NT2/D1 (cell line): ENCODE measurements around the gene FLYWCH1.

ENCODE experiments used
- DNase-seq: peaks from one replicate; pipeline ENCODE4 v3.0.0-alpha.2; 2011; ENCODE audit warnings: low read depth, low spot score
- H3K27me3 ChIP-seq: 2 replicates; pipeline ENCODE4 v1.6.0; 2011; ENCODE audit warnings: mild to moderate bottlenecking; ENCODE audit not compliant: insufficient read length, insufficient read depth
- H3K36me3 ChIP-seq: 2 replicates; pipeline ENCODE4 v1.6.1; 2011; ENCODE audit warnings: mild to moderate bottlenecking, low read length, mixed read lengths; ENCODE audit not compliant: insufficient read depth, insufficient read length
- H3K4me1 ChIP-seq: 2 replicates; pipeline ENCODE4 v1.5.1; 2011; ENCODE audit not compliant: insufficient read depth, insufficient read length
- H3K4me3 ChIP-seq: 2 replicates; pipeline ENCODE4 v1.5.1; 2011; ENCODE audit warnings: low read depth; ENCODE audit not compliant: insufficient read length
- H3K9ac ChIP-seq: 2 replicates; pipeline ENCODE4 v1.6.0; 2011; ENCODE audit warnings: low read depth; ENCODE audit not compliant: insufficient read length
- H3K9me3 ChIP-seq: 2 replicates; pipeline ENCODE4 v1.5.1; 2011; ENCODE audit warnings: mild to moderate bottlenecking, low read length; ENCODE audit not compliant: insufficient read depth
- SUZ12 ChIP-seq: IDR thresholded peaks from 2 replicates; pipeline ENCODE4 v1.6.1; 2011; ENCODE audit not compliant: insufficient read length, insufficient read depth; ENCODE audit errors: extremely low read depth
- YY1 ChIP-seq: IDR thresholded peaks from 2 replicates; pipeline ENCODE4 v1.6.1; 2011; ENCODE audit not compliant: insufficient read length, insufficient read depth
- ZNF274 ChIP-seq: IDR thresholded peaks from 2 replicates; pipeline ENCODE4 v1.6.1; 2011; ENCODE audit warnings: mild to moderate bottlenecking, low read depth, low read length

The FLYWCH1 gene

GRCh38 chr16:2999929-3000328 is 88.2 kb downstream of the FLYWCH1 start:
- H3K4me3 ChIP-seq = no peak overlapping the region
- DNase-seq = no peak
- H3K27me3 ChIP-seq = no peaks in the 10 kb centered on the region
- no peak overlapping the region for H3K9ac ChIP-seq
- no peaks in the 10 kb centered on the region for H3K36me3 ChIP-seq
- peaks cover 29% of the 10 kb centered on the region for H3K4me1 ChIP-seq
- TF ChIP-seq ZNF274 (no peak), SUZ12 (no peak), YY1 (no peak)
- no peaks in the 10 kb centered on the region for H3K9me3 ChIP-seq

- H3K4me3 ChIP-seq = no peak overlapping the region
- TF ChIP-seq ZNF274 = no peak
- TF ChIP-seq SUZ12 = no peak
- TF ChIP-seq YY1 = no peak
- no peaks in the 10 kb centered on the region for H3K36me3 ChIP-seq
- DNase-seq = no peak
- no peaks in the 10 kb centered on the region for H3K9me3 ChIP-seq
- H3K27me3 ChIP-seq = no peaks in the 10 kb centered on the region
- H3K9ac ChIP-seq = no peak overlapping the region
- peaks cover 29% of the 10 kb centered on the region for H3K4me1 ChIP-seq
Measured at GRCh38 chr16:3000540-3000939, 88.8 kb downstream of the FLYWCH1 start.
